Forelimb muscle (tissue), 1 donor: ENCODE results near the gene DENND1C. TPM values are rescaled to one million over a fixed set of nuclear protein-coding genes. Genes with fewer than 3 reads are reported as not detected.

ENCODE experiments used
- DNase-seq: peaks from one replicate; pipeline ENCODE4 v3.0.0-alpha.2; 2013; ENCODE audit warnings: low read depth
- polyA plus RNA-seq: library from polyadenylated mRNA; unstranded; fragments of 120-200 nt; gene quantifications from one replicate; pipeline ENCODE4 v1.2.1, GENCODE V29; 2013; ENCODE audit not compliant: insufficient read length

DENND1C gene
- polyA plus RNA-seq, 1 donor, result 0.63 TPM

GRCh38 chr19:6424939-6425731, 56.5 kb downstream of the DENND1C start:
- DNase-seq, result peak; percentile 100

GRCh38 chr19:6424195-6424938, 57.2 kb downstream of the DENND1C start, which contains the start of gene KHSRP:
KHSRP (minus strand) TSS chr19:6424811; CDS start chr19:6424701, 110 bp downstream.
- DNase-seq, result no peak

- no peak for DNase-seq
Measured at GRCh38 chr19:6423499-6424194, 57.9 kb downstream of the DENND1C start.

GRCh38 chr19:6421075-6422014, 60.2 kb downstream of the DENND1C start:
- no peak for DNase-seq

- no peak for DNase-seq
Measured at GRCh38 chr19:6418562-6418932, 63.0 kb downstream of the DENND1C start.

- no peak for DNase-seq
Measured at GRCh38 chr19:6417713-6418561, 63.6 kb downstream of the DENND1C start.

Other genes with a start within 250 kb of the DENND1C start
- 46.1 TPM for gene MLLT1, start 201.8 kb downstream of the DENND1C start, polyA plus RNA-seq
- gene ACER1, start 148.2 kb downstream of the DENND1C start, polyA plus RNA-seq, result 0.13 TPM
- 50.1 TPM for gene CLPP, start 120.3 kb downstream of the DENND1C start, polyA plus RNA-seq
- gene ALKBH7, start 109.0 kb downstream of the DENND1C start, polyA plus RNA-seq, result 94.8 TPM
- 1.1 TPM for gene PSPN, start 105.9 kb downstream of the DENND1C start, polyA plus RNA-seq
- gene GTF2F1, start 88.6 kb downstream of the DENND1C start, polyA plus RNA-seq, result 59.2 TPM
- 174 TPM for gene KHSRP, start 57.0 kb downstream of the DENND1C start, polyA plus RNA-seq
- 0.23 TPM for gene SLC25A41, start 48.0 kb downstream of the DENND1C start, polyA plus RNA-seq
- 34.2 TPM for gene SLC25A23, start 22.0 kb downstream of the DENND1C start, polyA plus RNA-seq
- gene CRB3, start 17.5 kb downstream of the DENND1C start, polyA plus RNA-seq, result not detected
- 0.57 TPM for gene TUBB4A, start 20.5 kb upstream of the DENND1C start, polyA plus RNA-seq
- gene TNFSF9, start 49.2 kb upstream of the DENND1C start, polyA plus RNA-seq, result 0.92 TPM
- 0.72 TPM for gene CD70, start 109.4 kb upstream of the DENND1C start, polyA plus RNA-seq
- 0.11 TPM for gene TNFSF14, start 188.4 kb upstream of the DENND1C start, polyA plus RNA-seq
- gene C3, start 238.9 kb upstream of the DENND1C start, polyA plus RNA-seq, result 3.4 TPM